Body of pancreas (tissue), 4 donors: ENCODE data around the gene A4GNT.

ENCODE experiments used
- POLR2A ChIP-seq, 3 donors: fragments of 450-650 bp; IDR thresholded peaks; one replicate each; pipeline ENCODE4 v1.6.1; 2016; ENCODE audit warnings: antibody characterized with exemption in 3 of 3, mild to moderate bottlenecking in 2 of 3
- TF ChIP-seq, protein P1 (sequence below), 7 experiments: fragments of 450-650 bp in 4 of 7; fragments of 200-600 bp in 3 of 7; sonication (generic) in 3 of 7; IDR thresholded peaks; one replicate each; pipeline ENCODE4 v1.5.1; 2016 to 2019; ENCODE audit warnings: antibody characterized with exemption in 7 of 7

DNA sequence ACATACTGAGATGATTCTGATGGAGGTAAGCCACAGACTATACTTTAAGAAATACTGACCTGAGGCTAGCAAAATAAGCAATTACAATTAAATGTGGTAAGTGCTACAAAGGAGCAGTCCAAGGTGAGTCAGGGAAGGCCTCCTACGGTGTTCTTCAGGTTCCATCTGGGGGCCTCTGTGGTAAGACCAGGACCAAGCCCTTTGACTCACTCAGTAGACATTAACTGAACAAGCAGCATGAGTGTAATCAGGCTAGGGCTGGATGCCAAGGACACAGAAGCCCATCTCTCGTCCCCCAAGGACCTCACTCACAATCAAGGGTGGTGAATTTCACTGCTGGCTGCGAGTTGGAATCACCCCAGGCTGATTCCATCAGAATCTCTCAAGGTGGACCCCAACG is 54.1 kb downstream of the A4GNT start:
- TF ChIP-seq POLR2A (IDR thresholded peaks at IDR 0.05) = no peak
- TF ChIP-seq, protein P1, sequence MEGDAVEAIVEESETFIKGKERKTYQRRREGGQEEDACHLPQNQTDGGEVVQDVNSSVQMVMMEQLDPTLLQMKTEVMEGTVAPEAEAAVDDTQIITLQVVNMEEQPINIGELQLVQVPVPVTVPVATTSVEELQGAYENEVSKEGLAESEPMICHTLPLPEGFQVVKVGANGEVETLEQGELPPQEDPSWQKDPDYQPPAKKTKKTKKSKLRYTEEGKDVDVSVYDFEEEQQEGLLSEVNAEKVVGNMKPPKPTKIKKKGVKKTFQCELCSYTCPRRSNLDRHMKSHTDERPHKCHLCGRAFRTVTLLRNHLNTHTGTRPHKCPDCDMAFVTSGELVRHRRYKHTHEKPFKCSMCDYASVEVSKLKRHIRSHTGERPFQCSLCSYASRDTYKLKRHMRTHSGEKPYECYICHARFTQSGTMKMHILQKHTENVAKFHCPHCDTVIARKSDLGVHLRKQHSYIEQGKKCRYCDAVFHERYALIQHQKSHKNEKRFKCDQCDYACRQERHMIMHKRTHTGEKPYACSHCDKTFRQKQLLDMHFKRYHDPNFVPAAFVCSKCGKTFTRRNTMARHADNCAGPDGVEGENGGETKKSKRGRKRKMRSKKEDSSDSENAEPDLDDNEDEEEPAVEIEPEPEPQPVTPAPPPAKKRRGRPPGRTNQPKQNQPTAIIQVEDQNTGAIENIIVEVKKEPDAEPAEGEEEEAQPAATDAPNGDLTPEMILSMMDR (IDR thresholded peaks at IDR 0.05) = no peak
